Peyer's patch (tissue), 4 donors: ENCODE results near the gene PTPRF.

ENCODE experiments used
- CTCF ChIP-seq, 6 experiments: fragments of 450-650 bp in 4 of 6; fragments of 200-600 bp in 2 of 6; sonication (generic) in 1 of 6; IDR thresholded peaks; one replicate each; pipeline ENCODE4 v1.5.1; 2017 to 2019; ENCODE audit warnings: antibody characterized with exemption in 6 of 6, mild to moderate bottlenecking in 3 of 6, moderate library complexity in 1 of 6
- POLR2A ChIP-seq, 2 donors: fragments of 450-650 bp; IDR thresholded peaks; one replicate each; pipeline ENCODE4 v1.5.1; 2017; ENCODE audit warnings: antibody characterized with exemption in 2 of 2, mild to moderate bottlenecking in 2 of 2, moderate library complexity in 2 of 2

GRCh38 chr1:43602990-43603389 lies 72.3 kb downstream of the PTPRF start:
- no peak for TF ChIP-seq CTCF (IDR thresholded peaks at IDR 0.05)
- no peak for TF ChIP-seq POLR2A (IDR thresholded peaks at IDR 0.05)
